Tibial artery (tissue), 4 donors: Measurements from ENCODE around the gene STPG3.
A peak's percentile ranks its signal among the peaks of the same experiment; 100 is the strongest.
"Not testable (repeated sequence)": the region's sequence is repeated elsewhere in the genome, so short reads cannot be mapped to it uniquely, and the experiment has no call there.

Source experiments
- DNase-seq, 2 donors: peaks; one replicate each; pipeline ENCODE4 v3.0.0-alpha.2; 2019
- H3K27ac ChIP-seq, 2 donors: fragments of 200-600 bp; sonication (generic) in 1 of 2; 1 replicate in 1 of 2; 2 replicates in 1 of 2; pipeline ENCODE4 v1.5.1; 2018 to 2019; ENCODE audit warnings: mild to moderate bottlenecking in 1 of 2
- H3K27me3 ChIP-seq, 2 donors: fragments of 200-600 bp; sonication (generic) in 1 of 2; one replicate each; pipeline versions ENCODE4 v1.5.1 to v1.6.0; 2016 to 2019
- H3K36me3 ChIP-seq, 3 donors: fragments of 200-600 bp; sonication (generic) in 2 of 3; one replicate each; pipeline ENCODE4 v1.5.1; 2016 to 2019; ENCODE audit warnings: mild to moderate bottlenecking in 2 of 3
- H3K4me1 ChIP-seq, 4 donors: fragments of 200-600 bp; sonication (generic) in 2 of 4; 1 replicate in 3 of 4; 2 replicates in 1 of 4; pipeline ENCODE4 v1.5.1; 2016 to 2019
- H3K4me3 ChIP-seq, 2 donors: fragments of 200-600 bp; sonication (generic) in 1 of 2; 1 replicate in 1 of 2; 2 replicates in 1 of 2; pipeline ENCODE4 v1.5.1; 2018 to 2019; ENCODE audit warnings: mild to moderate bottlenecking in 2 of 2
- H3K9me3 ChIP-seq, 3 donors: fragments of 200-600 bp; sonication (generic) in 1 of 3; one replicate each; pipeline ENCODE4 v1.5.1; 2016 to 2019
- intact Hi-C: fragments of 100-400 bp; cut with DNase I; formaldehyde crosslinking; loops from one replicate; pipeline ENCODE4 v1.15.0; 2023; ENCODE audit warnings: low total_unique reads
- TF ChIP-seq, protein P1 (sequence below), 2 experiments: fragments of 200-600 bp in 1 of 2; fragments of 450-650 bp in 1 of 2; IDR thresholded peaks; one replicate each; pipeline ENCODE4 v1.5.1; 2017 to 2019; ENCODE audit warnings: antibody characterized with exemption in 2 of 2, mild to moderate bottlenecking in 1 of 2, moderate library complexity in 1 of 2

The STPG3 gene

DNA sequence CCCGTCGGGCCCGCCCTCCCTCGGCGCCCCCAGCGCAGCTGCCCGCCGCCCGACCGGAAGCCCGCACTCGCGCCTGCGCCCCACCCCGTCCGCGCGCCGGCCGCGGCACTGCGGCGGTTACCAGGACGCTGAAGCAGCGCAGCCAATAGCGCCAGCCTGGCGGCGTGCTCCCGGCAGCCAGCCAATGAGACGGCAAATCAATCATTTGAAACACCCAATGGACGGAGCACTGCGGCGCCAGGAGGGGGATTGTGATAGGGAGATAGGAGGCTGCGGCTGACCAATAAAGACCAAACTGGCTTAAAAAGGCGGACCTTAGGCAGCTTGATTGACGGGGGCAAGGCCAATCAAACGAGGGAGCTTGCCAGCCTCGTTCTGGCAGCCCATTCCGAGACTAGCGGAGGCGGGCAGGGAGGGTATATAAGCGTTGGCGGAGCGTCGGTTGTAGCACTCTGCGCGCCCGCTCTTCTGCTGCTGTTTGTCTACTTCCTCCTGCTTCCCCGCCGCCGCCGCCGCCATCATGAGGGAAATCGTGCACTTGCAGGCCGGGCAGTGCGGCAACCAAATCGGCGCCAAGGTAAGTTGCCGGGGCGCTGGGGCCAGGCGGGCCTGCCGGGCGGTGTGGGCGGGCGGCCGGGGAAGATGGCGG lies 10.1 kb upstream of the STPG3 start, which contains the start of gene TUBB4B:
Gene TUBB4B (plus strand): TSS at position 447 of the 649 bp plus-strand sequence. CDS start 74 bp downstream, at position 521.
- Histone ChIP-seq H3K27me3 (peaks cover 0 to 3% of the 10 kb centered on the region in 2 donors), H3K4me3 (peak within 1 kb of the TSS; percentile 77 to 82), H3K9me3 (no peaks in the 10 kb centered on the region), H3K36me3 (peaks cover 8 to 23% (median 21%) of the 10 kb centered on the region in 3 donors), H3K4me1 (peaks cover 0 to 57% (median 35%) of the 10 kb centered on the region in 4 donors), H3K27ac (peak within 1 kb of the TSS; percentile 94 to 95)
- intact Hi-C loops, result no loop called here
- peak; percentile 99 to 100 for DNase-seq
- TF ChIP-seq, protein P1, sequence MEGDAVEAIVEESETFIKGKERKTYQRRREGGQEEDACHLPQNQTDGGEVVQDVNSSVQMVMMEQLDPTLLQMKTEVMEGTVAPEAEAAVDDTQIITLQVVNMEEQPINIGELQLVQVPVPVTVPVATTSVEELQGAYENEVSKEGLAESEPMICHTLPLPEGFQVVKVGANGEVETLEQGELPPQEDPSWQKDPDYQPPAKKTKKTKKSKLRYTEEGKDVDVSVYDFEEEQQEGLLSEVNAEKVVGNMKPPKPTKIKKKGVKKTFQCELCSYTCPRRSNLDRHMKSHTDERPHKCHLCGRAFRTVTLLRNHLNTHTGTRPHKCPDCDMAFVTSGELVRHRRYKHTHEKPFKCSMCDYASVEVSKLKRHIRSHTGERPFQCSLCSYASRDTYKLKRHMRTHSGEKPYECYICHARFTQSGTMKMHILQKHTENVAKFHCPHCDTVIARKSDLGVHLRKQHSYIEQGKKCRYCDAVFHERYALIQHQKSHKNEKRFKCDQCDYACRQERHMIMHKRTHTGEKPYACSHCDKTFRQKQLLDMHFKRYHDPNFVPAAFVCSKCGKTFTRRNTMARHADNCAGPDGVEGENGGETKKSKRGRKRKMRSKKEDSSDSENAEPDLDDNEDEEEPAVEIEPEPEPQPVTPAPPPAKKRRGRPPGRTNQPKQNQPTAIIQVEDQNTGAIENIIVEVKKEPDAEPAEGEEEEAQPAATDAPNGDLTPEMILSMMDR (IDR thresholded peaks at IDR 0.05), result peak in 1 of 2 experiments; percentile 42

DNA sequence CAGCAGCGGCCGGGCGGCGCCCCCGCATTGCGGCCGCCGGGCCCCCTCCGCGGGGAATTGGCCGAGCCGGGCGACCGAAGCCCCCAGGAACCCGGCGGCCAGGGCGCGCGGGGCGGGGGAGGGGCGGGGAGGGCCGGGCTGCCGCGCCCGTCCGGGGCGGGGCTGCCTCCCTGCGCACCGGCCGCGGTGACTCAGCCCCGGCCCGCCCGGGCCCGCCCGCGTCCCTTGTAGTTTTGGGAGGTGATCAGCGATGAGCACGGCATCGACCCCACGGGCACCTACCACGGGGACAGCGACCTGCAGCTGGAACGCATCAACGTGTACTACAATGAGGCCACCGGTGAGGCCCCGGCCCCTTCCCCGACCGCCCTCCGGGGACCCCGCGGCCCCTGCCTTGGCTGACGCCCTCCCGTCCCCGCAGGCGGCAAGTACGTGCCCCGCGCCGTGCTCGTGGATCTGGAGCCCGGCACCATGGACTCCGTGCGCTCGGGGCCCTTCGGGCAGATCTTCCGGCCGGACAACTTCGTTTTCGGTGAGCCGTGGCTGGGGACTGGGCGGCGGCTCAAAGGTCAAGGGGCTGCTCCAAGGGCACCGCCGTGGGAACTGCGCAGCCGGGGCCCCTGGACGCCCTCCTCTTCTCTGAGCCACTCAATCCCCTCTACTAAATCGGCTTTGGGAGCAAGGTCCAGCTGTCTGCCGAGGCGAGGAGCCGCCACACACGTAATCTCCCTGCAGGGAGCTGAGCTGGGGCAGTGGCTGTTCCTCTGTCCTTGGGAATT lies 9.4 kb upstream of the STPG3 start:
- Histone ChIP-seq H3K27ac (peak overlapping the region; percentile 90 to 91), H3K36me3 (peaks cover 8 to 23% (median 21%) of the 10 kb centered on the region in 3 donors), H3K4me1 (peaks cover 0 to 50% (median 27%) of the 10 kb centered on the region in 4 donors), H3K9me3 (no peaks in the 10 kb centered on the region), H3K27me3 (no peaks in the 10 kb centered on the region), H3K4me3 (peak overlapping the region; percentile 77 to 82)
- peak; percentile 61 to 85 for DNase-seq
- TF ChIP-seq, protein P1 (IDR thresholded peaks at IDR 0.05), result no peak
- intact Hi-C loops, result no loop called here

DNA sequence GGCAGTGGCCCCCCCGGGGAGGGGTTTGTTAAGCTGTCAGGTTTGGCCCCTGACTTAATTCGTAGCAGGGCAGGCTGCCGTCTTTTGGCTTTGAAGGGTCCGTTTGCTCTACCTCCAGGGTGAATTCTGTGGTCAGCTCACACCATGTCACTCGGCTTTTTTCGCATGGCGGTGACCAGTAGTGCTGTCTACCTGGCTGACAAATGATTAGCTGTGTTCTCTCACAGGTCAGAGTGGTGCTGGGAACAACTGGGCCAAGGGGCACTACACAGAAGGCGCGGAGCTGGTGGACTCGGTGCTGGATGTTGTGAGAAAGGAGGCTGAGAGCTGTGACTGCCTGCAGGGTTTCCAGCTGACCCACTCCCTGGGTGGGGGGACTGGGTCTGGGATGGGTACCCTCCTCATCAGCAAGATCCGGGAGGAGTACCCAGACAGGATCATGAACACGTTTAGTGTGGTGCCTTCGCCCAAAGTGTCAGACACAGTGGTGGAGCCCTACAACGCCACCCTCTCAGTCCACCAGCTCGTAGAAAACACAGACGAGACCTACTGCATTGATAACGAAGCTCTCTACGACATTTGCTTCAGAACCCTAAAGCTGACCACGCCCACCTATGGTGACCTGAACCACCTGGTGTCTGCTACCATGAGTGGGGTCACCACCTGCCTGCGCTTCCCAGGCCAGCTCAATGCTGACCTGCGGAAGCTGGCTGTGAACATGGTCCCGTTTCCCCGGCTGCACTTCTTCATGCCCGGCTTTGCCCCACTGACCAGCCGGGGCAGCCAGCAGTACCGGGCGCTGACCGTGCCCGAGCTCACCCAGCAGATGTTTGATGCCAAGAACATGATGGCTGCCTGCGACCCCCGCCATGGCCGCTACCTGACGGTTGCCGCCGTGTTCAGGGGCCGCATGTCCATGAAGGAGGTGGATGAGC lies 8.6 kb upstream of the STPG3 start:
- intact Hi-C loops, result no loop called here
- Histone ChIP-seq H3K4me1 (peaks cover 0 to 41% (median 25%) of the 10 kb centered on the region in 4 donors), H3K36me3 (peaks cover 8 to 23% (median 21%) of the 10 kb centered on the region in 3 donors), H3K4me3 (peak overlapping the region; percentile 77 to 82), H3K27ac (peak overlapping the region; percentile 90 to 91), H3K9me3 (no peaks in the 10 kb centered on the region), H3K27me3 (no peaks in the 10 kb centered on the region)
- TF ChIP-seq, protein P1 (IDR thresholded peaks at IDR 0.05), result no peak
- DNase-seq, result no peak

GRCh38 chr9:137243266-137243625 lies 7.8 kb upstream of the STPG3 start:
- peaks cover 8 to 23% (median 21%) of the 10 kb centered on the region in 3 donors for H3K36me3 ChIP-seq
- H3K4me3 ChIP-seq, H3K9me3 ChIP-seq, H3K27me3 ChIP-seq, H3K27ac ChIP-seq, intact Hi-C loops, DNase-seq: not testable (repeated sequence)
- H3K4me1 ChIP-seq, result peaks cover 0 to 35% (median 25%) of the 10 kb centered on the region in 4 donors

DNA sequence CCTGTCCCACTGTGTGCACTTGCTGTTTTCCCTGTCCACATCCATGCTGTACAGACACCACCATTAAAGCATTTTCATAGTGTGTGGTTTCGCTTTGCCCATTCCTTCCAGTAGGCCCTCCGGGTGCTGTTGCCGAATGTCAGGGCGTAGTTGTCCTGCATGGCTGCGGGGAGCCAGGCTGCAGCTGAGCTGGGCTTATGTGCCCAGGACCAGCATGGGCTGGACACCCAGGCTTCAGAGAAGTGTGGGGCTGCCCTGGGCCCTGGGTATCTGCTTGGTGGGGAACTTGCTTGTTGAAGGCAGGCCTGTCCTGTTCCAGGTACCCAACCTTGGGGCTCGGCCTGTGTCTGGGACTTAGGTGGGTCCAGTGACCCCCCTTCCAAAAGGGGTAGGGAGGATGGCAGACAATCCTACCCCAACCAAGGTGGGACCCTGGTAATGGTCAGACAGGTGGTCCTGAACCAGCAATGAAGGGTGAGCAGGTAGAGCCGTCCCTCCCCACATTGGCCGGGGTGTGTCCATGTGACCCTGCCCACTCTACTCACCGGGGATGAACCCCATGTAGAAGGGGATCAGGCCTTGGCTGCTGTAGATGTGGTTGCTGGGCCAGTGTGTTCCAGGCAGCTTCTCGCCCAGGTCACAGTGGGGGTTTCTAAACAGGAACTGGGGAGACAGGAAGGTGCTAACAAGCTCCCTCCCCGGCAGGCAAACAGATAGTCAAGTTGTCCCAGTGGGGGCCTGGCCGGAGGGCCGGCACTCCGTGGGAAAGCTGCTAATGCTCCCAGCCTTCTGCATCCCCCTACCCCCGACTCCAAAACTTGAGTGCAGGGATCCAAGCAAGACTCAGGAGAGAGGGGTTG lies 7.2 kb upstream of the STPG3 start:
- DNase-seq, result no peak
- intact Hi-C loops, result no loop called here
- Histone ChIP-seq H3K27me3 (peaks cover 0 to 2% of the 10 kb centered on the region in 2 donors), H3K4me1 (peaks cover 0 to 31% (median 24%) of the 10 kb centered on the region in 4 donors), H3K27ac (no peak overlapping the region), H3K36me3 (peaks cover 8 to 23% (median 21%) of the 10 kb centered on the region in 3 donors), H3K4me3 (no peak overlapping the region), H3K9me3 (no peaks in the 10 kb centered on the region)
- TF ChIP-seq, protein P1 (IDR thresholded peaks at IDR 0.05), result no peak
